SK-N-SH (cell line): ENCODE results near the gene PSMD13. TPM values are rescaled to one million over a fixed set of nuclear protein-coding genes. Genes with fewer than 3 reads are reported as not detected.
"Not testable (repeated sequence)": the region's sequence is repeated elsewhere in the genome, so short reads cannot be mapped to it uniquely, and the experiment has no call there.

Experiments used
- CTCF ChIA-PET: fragments of 300-600, 350-600 bp; formaldehyde crosslinking; extraction: SDS; loops from one replicate; lab custom pipeline; 2021; lab: Yijun Ruan, JAX
- POLR2A ChIA-PET: fragments of 350-600 bp; sonication (Branson Sonifier 250); formaldehyde crosslinking; extraction: SDS; loops from one replicate; lab custom pipeline; 2020; ENCODE audit warnings: antibody characterized with exemption, inconsistent platforms; lab: Yijun Ruan, JAX
- DNase-seq: peaks from one replicate; pipeline ENCODE4 v3.0.0; 2012
- H2AFZ ChIP-seq: fragments of 200-600 bp; sonication (generic); 2 replicates; pipeline ENCODE4 v1.8.1; 2016; ENCODE audit warnings: antibody characterized with exemption, mild to moderate bottlenecking, low read depth
- H3F3A ChIP-seq: fragments of 200-600 bp; sonication (generic); replicated peaks from 2 replicates; pipeline ENCODE3; 2016; ENCODE audit warnings: antibody characterized with exemption, mild to moderate bottlenecking; ENCODE audit not compliant: insufficient read depth
- H3K27ac ChIP-seq, 2 experiments: fragments of 200-500 bp in 1 of 2; fragments of 200-600 bp in 1 of 2; sonication (Bioruptor generic) in 1 of 2; sonication (generic), shearing (Covaris generic) in 1 of 2; 2 replicates each; pipeline versions ENCODE4 v1.5.1 to v1.6.1; 2014 to 2016; ENCODE audit warnings: low read depth in 2 of 2, inconsistent platforms in 1 of 2, low read length in 1 of 2, mild to moderate bottlenecking in 1 of 2, mixed read lengths in 1 of 2
- H3K27me3 ChIP-seq: fragments of 200-600 bp; sonication (generic), shearing (Covaris generic); 2 replicates; pipeline ENCODE4 v1.6.1; 2016; ENCODE audit warnings: mixed run types; ENCODE audit not compliant: insufficient read depth
- H3K36me3 ChIP-seq, 2 experiments: fragments of 200-500 bp in 1 of 2; fragments of 200-600 bp in 1 of 2; sonication (Bioruptor generic) in 1 of 2; sonication (generic) in 1 of 2; replicated peaks in 1 of 2; 2 replicates each; pipeline versions ENCODE3 to v1.5.1; 2014 to 2016; ENCODE audit warnings: low read length in 1 of 2, mild to moderate bottlenecking in 1 of 2; ENCODE audit not compliant: insufficient read depth in 2 of 2, control insufficient read depth in 1 of 2
- H3K4me1 ChIP-seq, 2 experiments: fragments of 200-500 bp in 1 of 2; fragments of 200-600 bp in 1 of 2; sonication (Bioruptor generic) in 1 of 2; sonication (generic), shearing (Covaris generic) in 1 of 2; 2 replicates each; pipeline versions ENCODE4 v1.5.1 to v1.6.1; 2014 to 2016; ENCODE audit warnings: low read depth in 1 of 2, low read length in 1 of 2, mixed run types in 1 of 2; ENCODE audit not compliant: insufficient read depth in 2 of 2, control insufficient read depth in 1 of 2
- H3K4me2 ChIP-seq: fragments of 200-600 bp; sonication (generic), shearing (Covaris generic); 2 replicates; pipeline ENCODE4 v1.6.1; 2017; ENCODE audit warnings: mixed run types
- H3K4me3 ChIP-seq, 2 experiments: fragments of 200-500 bp in 1 of 2; fragments of 200-600 bp in 1 of 2; sonication (Bioruptor generic) in 1 of 2; sonication (generic), shearing (Covaris generic) in 1 of 2; 2 replicates each; pipeline versions ENCODE4 v1.5.1 to v1.8.1; 2014 to 2016; ENCODE audit warnings: low read depth in 2 of 2, inconsistent platforms in 1 of 2, low read length in 1 of 2, mild to moderate bottlenecking in 1 of 2, mixed read lengths in 1 of 2, moderate library complexity in 1 of 2
- H3K79me2 ChIP-seq: fragments of 200-600 bp; sonication (generic); 2 replicates; pipeline ENCODE4 v1.8.1; 2017; ENCODE audit warnings: mild to moderate bottlenecking; ENCODE audit not compliant: insufficient read depth
- H3K9ac ChIP-seq: fragments of 200-600 bp; sonication (generic); 2 replicates; pipeline ENCODE4 v1.6.1; 2017; ENCODE audit warnings: mixed run types
- H3K9me2 ChIP-seq: fragments of 200-600 bp; sonication (generic); 2 replicates; pipeline ENCODE4 v1.6.1; 2017; ENCODE audit warnings: mixed run types
- H3K9me3 ChIP-seq: fragments of 200-600 bp; sonication (generic); 2 replicates; pipeline ENCODE4 v1.6.1; 2017; ENCODE audit warnings: mixed run types, mild to moderate bottlenecking, moderate library complexity
- H4K20me1 ChIP-seq: fragments of 200-600 bp; sonication (generic); 2 replicates; pipeline ENCODE4 v1.6.1; 2017; ENCODE audit warnings: mild to moderate bottlenecking, mixed run types; ENCODE audit not compliant: insufficient read depth
- CHD2 ChIP-seq: fragments of 150-350 bp; IDR thresholded peaks from 2 replicates; pipeline ENCODE4 v1.6.1; 2018; ENCODE audit warnings: low read length; ENCODE audit not compliant: partially characterized antibody
- ELF1 ChIP-seq: IDR thresholded peaks from 2 replicates; pipeline ENCODE4 v1.4.0; 2012
- FOXM1 ChIP-seq: IDR thresholded peaks from 2 replicates; pipeline ENCODE4 v1.4.0; 2012; ENCODE audit warnings: low read depth, mild to moderate bottlenecking
- GABPA ChIP-seq: IDR thresholded peaks from 2 replicates; pipeline ENCODE4 v1.4.0; 2012; ENCODE audit warnings: low read depth, mild to moderate bottlenecking
- JUND ChIP-seq: IDR thresholded peaks from 2 replicates; pipeline ENCODE4 v1.4.0; 2012
- MAX ChIP-seq: IDR thresholded peaks from 2 replicates; pipeline ENCODE4 v1.4.0; 2012; ENCODE audit warnings: low read depth
- MEF2A ChIP-seq: IDR thresholded peaks from 2 replicates; pipeline ENCODE4 v1.4.0; 2012; ENCODE audit warnings: low read depth, borderline replicate concordance
- MXI1 ChIP-seq: IDR thresholded peaks from 2 replicates; pipeline ENCODE4 v1.6.1; 2012; ENCODE audit warnings: mild to moderate bottlenecking, low read depth, low read length, improper control_type of control experiment
- NFIC ChIP-seq: IDR thresholded peaks from 2 replicates; pipeline ENCODE4 v1.4.0; 2012; ENCODE audit warnings: borderline replicate concordance
- POLR2AphosphoS5 ChIP-seq: IDR thresholded peaks from 2 replicates; pipeline ENCODE4 v1.6.1; 2012; ENCODE audit warnings: low read depth, low read length
- RAD21 ChIP-seq: IDR thresholded peaks from 2 replicates; pipeline ENCODE4 v1.6.1; 2012; ENCODE audit warnings: mild to moderate bottlenecking, low read length
- RCOR1 ChIP-seq: fragments of 150-350 bp; IDR thresholded peaks from 2 replicates; pipeline ENCODE4 v1.6.1; 2017; ENCODE audit warnings: antibody characterized with exemption, low read length
- RXRA ChIP-seq: IDR thresholded peaks from 2 replicates; pipeline ENCODE4 v1.4.0; 2012; ENCODE audit warnings: low read depth, mild to moderate bottlenecking, borderline replicate concordance
- SMC3 ChIP-seq: IDR thresholded peaks from 2 replicates; pipeline ENCODE4 v1.6.1; 2012; ENCODE audit warnings: low read depth, low read length, improper control_type of control experiment
- TAF1 ChIP-seq: IDR thresholded peaks from 2 replicates; pipeline ENCODE4 v1.6.1; 2012; ENCODE audit warnings: low read depth, mild to moderate bottlenecking, low read length, moderate library complexity, borderline replicate concordance
- TCF12 ChIP-seq: IDR thresholded peaks from 2 replicates; pipeline ENCODE4 v1.4.0; 2012
- TEAD4 ChIP-seq: IDR thresholded peaks from 2 replicates; pipeline ENCODE4 v1.4.0; 2012; ENCODE audit warnings: mild to moderate bottlenecking, borderline replicate concordance; ENCODE audit not compliant: insufficient read depth
- YY1 ChIP-seq: IDR thresholded peaks from 2 replicates; pipeline ENCODE4 v1.4.0; 2012; ENCODE audit warnings: low read depth, mild to moderate bottlenecking
- WGBS: methylation state at CpG from one replicate; pipeline ENCODE4 v1.1.6; 2017; ENCODE audit warnings: low lambda C conversion rate; 5-methylcytosine and 5-hydroxymethylcytosine counted together
- polyA plus RNA-seq, 3 experiments: library from polyadenylated mRNA; depleted of rRNA; stranded (reverse); fragments of >200 nt; gene quantifications; 2 replicates each; pipeline ENCODE4 v1.2.3, GENCODE V29; 2012
- TF ChIP-seq, protein P1 (sequence below): IDR thresholded peaks from 2 replicates; pipeline ENCODE4 v1.4.0; 2012; ENCODE audit warnings: low read depth, borderline replicate concordance
- TF ChIP-seq, protein P2 (sequence below): fragments of 150-350 bp; IDR thresholded peaks from 2 replicates; pipeline ENCODE4 v1.6.1; 2017; ENCODE audit warnings: antibody characterized with exemption, low read length, low read depth, borderline replicate concordance

PSMD13 gene
- 196 and 227 TPM in 2 replicates for polyA plus RNA-seq (2012; rRNA removed)
- 193 and 211 TPM in 2 replicates for polyA plus RNA-seq (2012; cell fraction: cytosol; rRNA removed)
- 229 and 300 TPM in 2 replicates for polyA plus RNA-seq (2012; cell fraction: nucleus; rRNA removed)

DNA sequence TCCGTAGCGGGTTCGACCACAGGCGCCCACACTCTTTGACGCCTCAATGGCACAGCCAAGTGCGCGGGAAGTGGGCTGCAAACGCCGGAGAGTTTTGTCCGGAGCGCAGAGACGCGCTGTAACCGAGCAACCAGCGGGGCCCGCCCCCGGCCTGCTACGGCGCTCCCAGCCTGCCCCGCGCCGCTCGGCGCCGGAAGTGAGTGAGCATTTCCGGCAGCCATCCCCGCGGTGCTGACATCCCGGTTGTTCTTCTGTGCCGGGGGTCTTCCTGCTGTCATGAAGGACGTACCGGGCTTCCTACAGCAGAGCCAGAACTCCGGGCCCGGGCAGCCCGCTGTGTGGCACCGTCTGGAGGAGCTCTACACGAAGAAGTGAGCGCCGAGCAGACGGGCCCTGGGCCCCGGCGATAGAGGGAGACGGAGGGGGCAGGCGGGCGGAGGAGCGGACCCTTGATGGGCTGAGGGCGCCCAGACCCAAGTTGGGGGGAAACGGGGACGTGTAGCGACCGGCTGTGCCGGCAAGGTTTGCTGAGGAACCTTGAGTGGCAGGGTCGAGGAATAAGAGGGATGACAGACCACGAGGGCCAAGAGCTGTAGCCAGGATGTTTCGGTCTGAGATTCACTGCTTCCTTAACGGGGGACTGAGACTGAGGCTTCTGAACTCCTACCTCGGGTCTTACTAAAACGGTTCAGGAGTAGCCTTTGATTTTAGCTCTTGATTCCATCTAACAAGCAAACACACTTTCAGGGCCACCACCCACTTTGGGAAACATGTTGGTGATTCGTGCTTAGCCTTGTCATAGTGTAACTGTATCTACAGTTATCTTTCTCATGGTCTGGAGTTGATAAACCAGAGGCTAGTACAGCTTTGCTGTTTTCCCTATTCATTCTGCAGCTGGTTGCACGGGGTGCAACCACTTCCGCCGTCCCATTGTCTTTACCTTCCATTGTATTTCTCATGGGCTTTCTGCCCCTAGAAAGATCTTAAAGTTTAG lies at the start of gene PSMD13:
Gene PSMD13, plus strand, starts transcription at position 203 of the 994 bp plus-strand sequence. Its CDS starts 74 bp downstream, at position 277.
- peak; percentile 96 for DNase-seq
- H3K36me3 ChIP-seq: peaks cover 22 to 25% of the 10 kb centered on the region in 2 experiments
- ChIA-PET POLR2A (interaction anchor here (0.7 to 1.0 kb wide), 2 partner anchors 30 to 170 kb away, joined by 3 to 4 read pairs; partner anchors contain the start of genes BET1L and RIC8A), CTCF (interaction anchor here (0.7 to 3.5 kb wide), 3 partner anchors 13 to 127 kb away, joined by 3 to 17 read pairs (median 3); no protein-coding TSS in a partner anchor)
- H3K9me2 ChIP-seq: no peaks in the 10 kb centered on the region
- peaks cover 2% of the 10 kb centered on the region for H3F3A ChIP-seq
- TF ChIP-seq, protein P1, sequence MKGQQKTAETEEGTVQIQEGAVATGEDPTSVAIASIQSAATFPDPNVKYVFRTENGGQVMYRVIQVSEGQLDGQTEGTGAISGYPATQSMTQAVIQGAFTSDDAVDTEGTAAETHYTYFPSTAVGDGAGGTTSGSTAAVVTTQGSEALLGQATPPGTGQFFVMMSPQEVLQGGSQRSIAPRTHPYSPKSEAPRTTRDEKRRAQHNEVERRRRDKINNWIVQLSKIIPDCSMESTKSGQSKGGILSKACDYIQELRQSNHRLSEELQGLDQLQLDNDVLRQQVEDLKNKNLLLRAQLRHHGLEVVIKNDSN: no peak
- TF ChIP-seq TEAD4 (no peak), POLR2AphosphoS5 (peak; percentile 44; the same call in 1 of the 2 replicates), MAX (peak; percentile 33; the same call in 1 of the 2 replicates), SMC3 (no peak), MEF2A (no peak), TCF12 (peak; percentile 6; the same call in 1 of the 2 replicates), FOXM1 (no peak), GABPA (peak; percentile 90), CHD2 (peak; percentile 56), RAD21 (no peak), MXI1 (no peak; the same call in none of the 2 replicates), TAF1 (peak; percentile 58), ELF1 (peak; percentile 26), JUND (no peak), NFIC (no peak), RXRA (no peak), RCOR1 (no peak), YY1 (peak; percentile 73; the same call in 1 of the 2 replicates)
- TF ChIP-seq, protein P2, sequence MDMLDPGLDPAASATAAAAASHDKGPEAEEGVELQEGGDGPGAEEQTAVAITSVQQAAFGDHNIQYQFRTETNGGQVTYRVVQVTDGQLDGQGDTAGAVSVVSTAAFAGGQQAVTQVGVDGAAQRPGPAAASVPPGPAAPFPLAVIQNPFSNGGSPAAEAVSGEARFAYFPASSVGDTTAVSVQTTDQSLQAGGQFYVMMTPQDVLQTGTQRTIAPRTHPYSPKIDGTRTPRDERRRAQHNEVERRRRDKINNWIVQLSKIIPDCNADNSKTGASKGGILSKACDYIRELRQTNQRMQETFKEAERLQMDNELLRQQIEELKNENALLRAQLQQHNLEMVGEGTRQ: no peak
- H2AFZ ChIP-seq: peak within 1 kb of the TSS; percentile 84
- H4K20me1 ChIP-seq: peaks cover 5% of the 10 kb centered on the region
- H3K27me3 ChIP-seq: no peaks in the 10 kb centered on the region
- peak within 1 kb of the TSS; percentile 93 for H3K4me2 ChIP-seq
- WGBS: under 1% methylated on average over 27 of the region's 62 CpGs
- H3K9ac ChIP-seq: peak within 1 kb of the TSS; percentile 94
- peaks cover 68% of the 10 kb centered on the region for H3K79me2 ChIP-seq
- peaks cover 2 to 4% of the 10 kb centered on the region in 2 experiments; a peak in 3 of 4 replicates for H3K4me1 ChIP-seq
- peak within 1 kb of the TSS; percentile 93 to 95 for H3K4me3 ChIP-seq
- no peaks in the 10 kb centered on the region for H3K9me3 ChIP-seq
- H3K27ac ChIP-seq: peak within 1 kb of the TSS; percentile 95 to 97

- 86% methylated on average over 45 of the region's 55 CpGs for WGBS
- H3F3A ChIP-seq, H3K9me3 ChIP-seq, H2AFZ ChIP-seq, H3K4me2 ChIP-seq, DNase-seq, H3K27ac ChIP-seq, H3K79me2 ChIP-seq, H3K27me3 ChIP-seq, H3K9me2 ChIP-seq, H3K4me3 ChIP-seq, CTCF ChIA-PET, H4K20me1 ChIP-seq, H3K9ac ChIP-seq, H3K4me1 ChIP-seq, H3K36me3 ChIP-seq, POLR2A ChIA-PET: not testable (repeated sequence)
These were observed 47.5 kb upstream of the PSMD13 start for GRCh38 chr11:189200-189783.

GRCh38 chr11:189843-190311 lies 46.9 kb upstream of the PSMD13 start:
- CTCF ChIA-PET, H3K79me2 ChIP-seq, H3K9ac ChIP-seq, H3K4me2 ChIP-seq, DNase-seq, H3F3A ChIP-seq, H4K20me1 ChIP-seq, H3K4me3 ChIP-seq, H3K9me3 ChIP-seq, POLR2A ChIA-PET, H3K36me3 ChIP-seq, H3K27me3 ChIP-seq, H3K9me2 ChIP-seq, H3K27ac ChIP-seq, H2AFZ ChIP-seq, H3K4me1 ChIP-seq: not testable (repeated sequence)
- WGBS: 43% methylated on average over 3 of the region's 25 CpGs
